Measurements from ENCODE around the gene ZNF547.
"Not testable (repeated sequence)": the region's sequence is repeated elsewhere in the genome, so short reads cannot be mapped to it uniquely, and the experiment has no call there.

ZNF547 gene

DNA sequence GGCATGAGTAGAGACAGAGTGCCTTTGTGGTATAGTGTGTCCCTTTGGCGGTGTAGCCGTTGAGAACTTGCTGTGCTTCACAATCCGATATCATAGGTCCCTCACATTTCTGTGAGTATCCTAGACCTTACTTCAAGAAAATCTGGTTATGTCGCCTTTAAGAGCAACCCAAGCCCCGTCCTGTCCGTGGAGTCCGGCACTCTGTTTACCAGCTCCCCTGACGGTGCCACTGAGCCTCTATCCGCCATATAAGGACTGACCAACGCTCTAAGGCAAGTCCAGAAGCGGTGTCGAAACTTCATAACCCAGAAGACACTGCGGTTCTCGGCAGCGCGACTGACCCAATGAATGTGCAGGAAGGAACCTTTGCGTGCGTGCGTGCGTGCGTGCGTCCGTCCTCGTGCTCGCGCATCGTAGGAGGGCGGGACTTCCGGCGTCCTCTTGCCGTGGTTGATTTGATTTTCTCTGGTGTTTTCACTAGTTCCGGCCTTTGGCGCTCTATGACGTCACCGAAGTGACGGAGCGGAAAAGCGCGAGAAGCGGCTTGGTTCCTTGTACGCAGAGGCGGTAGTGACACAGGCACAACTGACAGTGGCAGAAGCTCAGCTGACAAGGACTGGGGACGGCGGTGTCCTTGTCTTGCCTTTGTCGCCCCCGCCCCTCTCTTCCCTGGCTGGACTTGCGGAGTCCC lies at the start of gene ZNF547, which contains the start of gene TRAPPC2B:
ZNF547 (plus strand) TSS at position 555 of the 691 bp plus-strand sequence. CDS start 5,005 bp downstream, outside the sequence.
TRAPPC2B (plus strand) TSS at position 555 of the 691 bp plus-strand sequence. CDS start 1,283 bp downstream, outside the sequence.
- peak; percentile 100 for DNase-seq

- no peak for DNase-seq
These were observed 49.2 kb upstream of the ZNF547 start for GRCh38 chr19:57314146-57314545.

- no peak for DNase-seq
These were observed 45.8 kb upstream of the ZNF547 start for GRCh38 chr19:57317503-57317902.

DNA sequence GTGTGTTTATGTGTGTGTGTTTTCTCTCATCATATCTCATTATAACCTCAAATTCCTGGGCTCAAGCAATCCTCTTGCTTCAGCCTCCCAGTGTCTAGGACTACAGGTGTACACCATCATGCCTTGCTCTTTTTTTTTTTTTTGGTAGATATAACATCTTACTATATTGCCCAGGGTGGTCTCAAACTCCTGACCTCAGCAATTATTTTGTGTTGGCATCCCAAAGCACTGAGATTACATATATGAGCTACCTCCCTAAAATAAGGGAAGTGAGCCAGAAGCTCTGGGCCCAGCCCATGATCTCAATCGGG lies 43.5 kb upstream of the ZNF547 start:
- no peak for DNase-seq

- peak; percentile 97 for DNase-seq
These were observed 42.9 kb upstream of the ZNF547 start, which contains the start of gene ZNF543 for GRCh38 chr19:57320180-57321084. ZNF543 (plus strand) TSS chr19:57320472; CDS start chr19:57320854, 382 bp downstream.

DNA sequence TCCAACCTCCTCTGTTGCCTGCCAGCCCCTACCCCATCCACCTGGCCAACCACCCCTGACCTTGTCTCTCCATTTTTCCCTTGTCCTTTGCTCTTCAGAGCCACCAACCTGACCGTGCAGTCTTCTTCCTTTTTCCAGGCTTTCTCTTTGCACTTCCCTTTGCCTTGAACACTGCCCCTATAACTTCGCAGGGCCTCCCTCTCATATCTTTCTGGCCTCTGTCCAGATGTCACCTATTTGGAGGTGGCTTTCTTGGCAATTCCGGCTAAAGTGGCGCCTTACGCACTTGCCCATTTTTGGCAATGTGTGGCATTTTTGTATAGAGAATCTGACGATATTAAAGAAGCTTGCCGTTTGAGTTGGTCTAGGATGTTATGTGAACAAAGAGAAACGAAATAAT lies 42.2 kb upstream of the ZNF547 start:
- no peak for DNase-seq

- no peak for DNase-seq
These were observed 41.6 kb upstream of the ZNF547 start for GRCh38 chr19:57321751-57322150.

GRCh38 chr19:57324992-57325391 lies 38.4 kb upstream of the ZNF547 start:
- no peak for DNase-seq

- DNase-seq = no peak
These were observed 35.4 kb upstream of the ZNF547 start for GRCh38 chr19:57327993-57328392.

DNA sequence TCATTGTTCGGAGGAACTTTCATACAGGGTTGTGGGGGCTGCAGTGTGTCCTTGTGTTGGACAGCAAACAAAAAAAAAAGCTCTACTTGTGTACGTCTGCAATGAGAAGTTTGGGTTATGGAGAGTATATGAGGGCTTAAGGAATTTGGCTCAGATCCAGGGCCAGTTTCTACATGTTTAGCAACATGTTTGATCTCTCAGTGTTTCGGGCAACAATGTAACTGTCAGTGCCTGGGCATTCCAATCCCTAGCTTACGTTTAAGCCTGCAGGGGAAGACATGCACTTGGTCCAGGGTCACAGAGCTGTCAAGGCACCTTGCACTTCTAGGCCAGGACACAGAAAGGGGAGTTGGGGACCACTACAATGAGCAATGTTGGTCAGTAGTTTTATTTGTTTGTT lies 29.2 kb upstream of the ZNF547 start:
- DNase-seq = no peak

GRCh38 chr19:57338877-57339276 lies 24.5 kb upstream of the ZNF547 start:
- DNase-seq = no peak

- DNase-seq = no peak
These were observed 20.8 kb upstream of the ZNF547 start for GRCh38 chr19:57342582-57342981.

DNA sequence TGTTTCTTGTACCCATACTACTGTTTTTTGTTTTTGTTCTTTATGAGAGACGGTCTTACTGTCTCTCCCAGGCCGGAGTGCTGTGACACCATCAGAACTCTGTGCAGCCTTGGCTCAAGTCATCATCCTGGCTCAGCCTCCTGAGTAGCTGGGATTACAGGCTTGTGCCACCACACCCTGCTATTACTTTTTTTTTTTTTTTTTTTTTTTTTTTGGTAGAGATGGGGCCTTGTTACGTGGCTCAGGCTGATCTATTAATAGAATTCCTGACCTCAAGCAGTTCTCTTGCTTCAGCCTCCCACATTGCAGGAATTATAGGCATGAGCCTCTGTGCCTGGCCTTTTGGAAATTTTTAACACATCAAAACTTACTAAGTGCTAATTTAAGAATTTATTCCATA lies 15.2 kb upstream of the ZNF547 start:
- peak; percentile 19 for DNase-seq

DNA sequence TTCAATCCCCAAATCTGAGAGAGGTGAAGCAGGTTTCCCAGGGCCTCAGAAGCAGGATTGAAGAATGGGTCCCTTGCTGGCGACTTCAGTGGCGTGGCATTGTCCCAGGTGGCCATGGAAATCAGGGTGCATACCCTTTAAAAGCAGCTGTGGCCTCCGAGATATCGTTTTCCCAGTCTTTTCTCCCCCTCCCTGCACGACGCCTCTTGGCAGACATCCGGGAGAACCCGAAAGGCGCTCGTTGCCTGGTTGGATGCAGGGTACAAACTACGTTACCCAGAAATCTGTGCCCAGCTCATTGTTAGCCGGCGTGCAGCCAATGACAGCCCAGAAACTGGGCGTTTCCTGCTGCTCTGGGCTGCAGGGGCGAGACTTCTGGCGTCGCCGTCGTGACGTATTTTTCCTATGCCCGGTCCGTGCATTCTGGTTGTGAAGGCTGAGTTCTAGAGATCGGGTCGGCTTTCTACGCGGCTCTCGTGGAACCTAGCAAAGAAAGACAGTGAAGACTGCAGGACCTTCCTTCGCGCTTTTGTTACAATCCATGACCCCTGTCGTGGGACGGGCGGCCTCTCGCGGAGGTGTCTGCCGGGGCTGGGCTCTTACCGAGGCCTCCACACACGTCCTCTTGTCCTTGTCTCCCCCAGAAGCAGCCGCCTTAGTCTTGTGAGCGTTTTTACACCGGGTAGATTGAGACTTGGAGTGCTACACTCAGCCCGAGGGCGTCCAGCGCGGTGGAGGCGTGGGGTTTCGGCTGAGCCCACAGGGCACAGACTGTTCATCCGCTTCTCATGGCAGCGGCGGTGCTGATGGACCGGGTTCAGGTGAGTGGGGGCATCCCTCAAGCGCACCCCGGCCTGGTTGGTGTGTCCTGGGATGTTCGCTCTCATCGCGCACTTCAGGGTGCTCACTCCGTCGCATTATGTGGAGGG lies 12.2 kb upstream of the ZNF547 start, which contains the start of gene ZNF304:
ZNF304 (plus strand) TSS at position 395 of the 929 bp plus-strand sequence; CDS start at position 789, 394 bp downstream.
- peak; percentile 97 for DNase-seq

GRCh38 chr19:57351867-57352266 lies 11.5 kb upstream of the ZNF547 start:
- no peak for DNase-seq

DNA sequence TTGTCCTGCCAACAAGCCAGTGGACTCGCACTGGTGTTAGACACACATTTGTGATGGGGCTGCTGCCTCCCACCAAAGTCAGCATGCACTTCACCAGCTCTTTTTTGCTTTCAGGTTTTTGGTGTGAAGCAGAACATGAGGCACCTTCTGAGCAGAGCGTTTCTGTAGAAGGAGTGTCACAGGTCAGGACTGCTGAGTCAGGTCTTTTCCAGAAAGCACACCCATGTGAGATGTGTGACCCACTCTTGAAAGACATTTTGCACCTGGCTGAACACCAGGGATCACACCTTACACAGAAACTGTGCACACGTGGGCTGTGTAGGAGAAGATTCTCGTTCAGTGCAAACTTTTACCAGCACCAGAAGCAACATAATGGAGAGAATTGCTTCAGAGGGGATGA lies 7.4 kb upstream of the ZNF547 start:
- DNase-seq = no peak

- DNase-seq = no peak
These were observed 5.9 kb upstream of the ZNF547 start for GRCh38 chr19:57357406-57357805.

DNA sequence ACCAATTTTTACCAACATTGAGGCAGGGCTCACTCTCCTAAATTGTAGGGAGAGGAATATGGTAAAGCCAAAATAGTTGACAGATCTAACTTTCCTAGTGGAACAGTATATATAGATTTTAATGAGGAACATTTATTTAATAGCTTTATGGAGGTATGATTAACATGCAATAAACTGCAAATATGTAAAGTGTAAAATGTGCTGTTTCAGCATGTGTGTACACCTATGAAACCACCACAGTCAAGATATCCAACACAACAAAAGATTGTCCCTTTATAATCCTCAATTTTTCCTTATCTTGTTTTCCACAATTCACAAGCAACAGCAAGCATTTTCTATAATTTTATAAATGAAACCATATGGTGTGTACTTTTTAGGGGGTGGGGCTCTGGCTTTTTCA lies 4.1 kb upstream of the ZNF547 start:
- DNase-seq = no peak

DNA sequence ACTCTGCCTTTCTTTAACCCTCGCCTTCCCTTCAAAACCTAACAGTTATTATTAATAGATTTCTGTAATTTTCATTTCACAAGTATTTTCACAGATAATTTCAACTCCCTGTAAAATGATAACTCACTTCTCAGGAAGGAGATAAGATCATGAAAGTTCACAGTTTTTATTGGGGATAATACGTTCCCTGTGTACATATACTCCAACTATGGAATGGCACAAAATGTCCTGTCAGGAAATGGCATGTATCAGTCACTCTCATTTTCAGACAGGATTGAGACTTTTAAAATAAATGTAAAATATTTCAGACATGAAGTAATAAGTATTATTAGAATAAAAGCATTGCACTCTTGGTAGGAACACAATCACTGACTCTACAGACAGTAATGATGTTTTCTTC lies 932 bp upstream of the ZNF547 start:
- no peak for DNase-seq

GRCh38 chr19:57363688-57364181 lies 384 bp downstream of the ZNF547 start:
- peak; percentile 12 for DNase-seq

DNA sequence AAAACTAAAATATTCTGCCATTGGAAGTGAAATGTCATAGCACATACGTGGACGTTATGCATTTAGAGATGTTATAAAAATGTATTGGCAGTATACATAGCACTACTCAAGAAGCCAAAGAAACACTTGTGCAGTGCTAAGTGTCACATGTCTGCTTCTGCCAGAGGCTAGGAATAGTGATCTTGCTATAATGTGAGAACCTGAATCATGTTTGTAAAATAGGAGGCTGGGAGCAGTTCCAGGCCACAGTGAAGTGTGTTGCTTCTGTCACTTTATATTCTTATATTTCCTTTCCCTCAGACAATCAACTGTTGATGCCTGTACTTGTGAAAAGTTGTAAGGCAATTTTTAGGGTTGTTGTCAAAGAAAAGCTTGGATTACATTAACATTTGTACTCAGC lies 3.4 kb downstream of the ZNF547 start:
- no peak for DNase-seq

GRCh38 chr19:57374179-57374578 lies 10.8 kb downstream of the ZNF547 start:
- no peak for DNase-seq

GRCh38 chr19:57374647-57375046 lies 11.3 kb downstream of the ZNF547 start:
- DNase-seq = not testable (repeated sequence)

Measured in fibroblast of skin of right biceps (primary cell).